HEK293T (cell line): ENCODE measurements around the gene HSD17B1.

Experiments used
- FOXA1 ChIP-seq: fragments of 450-650 bp; IDR thresholded peaks from 2 replicates; pipeline ENCODE4 v1.6.1; 2016; ENCODE audit warnings: mild to moderate bottlenecking
- L3MBTL2 ChIP-seq: fragments of 450-650 bp; conservative IDR thresholded peaks from 2 replicates; pipeline ENCODE4 v1.6.1; 2016; ENCODE audit warnings: mild to moderate bottlenecking
- NFRKB ChIP-seq: fragments of 450-650 bp; IDR thresholded peaks from 2 replicates; pipeline ENCODE4 v1.6.1; 2016; ENCODE audit warnings: mild to moderate bottlenecking, moderate library complexity
- TARDBP ChIP-seq: fragments of 450-650 bp; IDR thresholded peaks from 2 replicates; pipeline ENCODE4 v1.6.1; 2016
- ZNF384 ChIP-seq: fragments of 450-650 bp; IDR thresholded peaks from 2 replicates; pipeline ENCODE4 v1.6.1; 2016

- no peak for TF ChIP-seq TARDBP
- no peak for TF ChIP-seq NFRKB
- TF ChIP-seq ZNF384 = no peak
- TF ChIP-seq L3MBTL2 = no peak
- no peak for TF ChIP-seq FOXA1
Observed at GRCh38 chr17:42547001-42547461, 5.7 kb upstream of the HSD17B1 start.
